Kidney (tissue), 14 donors: ENCODE results near the gene ZNF232. TPM values are rescaled to one million over a fixed set of nuclear protein-coding genes. Genes with fewer than 3 reads are reported as not detected.
"Not testable (repeated sequence)": the region's sequence is repeated elsewhere in the genome, so short reads cannot be mapped to it uniquely, and the experiment has no call there.

Experiments
- DNase-seq, 5 donors: peaks; one replicate each; pipeline ENCODE4 v3.0.0-alpha.2; 2013 to 2020
- FAIRE-seq: peaks from 2 replicates; lab custom pipeline; 2012; peaks lifted over from hg19 to GRCh38; lab: Jason Lieb, UNC
- H3K27ac ChIP-seq, 2 donors: one replicate each; pipeline ENCODE4 v1.7.0; 2013; ENCODE audit warnings: low read depth in 2 of 2, low read length in 2 of 2, inconsistent platforms in 1 of 2
- H3K27me3 ChIP-seq: one replicate; pipeline ENCODE4 v1.7.1; 2013; ENCODE audit warnings: low read length, inconsistent platforms; ENCODE audit not compliant: control insufficient read depth, insufficient read depth
- H3K36me3 ChIP-seq, 3 donors: one replicate each; pipeline versions ENCODE4 v1.7.0 to v1.7.1; 2013; ENCODE audit warnings: low read length in 3 of 3, control low read depth in 1 of 3, inconsistent platforms in 1 of 3; ENCODE audit not compliant: insufficient read depth in 3 of 3, control insufficient read depth in 2 of 3
- H3K4me1 ChIP-seq, 3 donors: one replicate each; pipeline versions ENCODE4 v1.7.0 to v1.7.1; 2013; ENCODE audit warnings: low read length in 3 of 3, inconsistent platforms in 1 of 3, low read depth in 1 of 3; ENCODE audit not compliant: control insufficient read depth in 2 of 3, insufficient read depth in 2 of 3
- H3K4me3 ChIP-seq, 3 donors: one replicate each; pipeline versions ENCODE4 v1.7.0 to v1.8.1; 2013; ENCODE audit warnings: low read length in 3 of 3, control low read depth in 1 of 3, inconsistent platforms in 1 of 3
- H3K9ac ChIP-seq, 3 donors: one replicate each; pipeline versions ENCODE4 v1.7.0 to v1.7.1; 2013; ENCODE audit warnings: low read length in 3 of 3, control low read depth in 1 of 3, inconsistent platforms in 1 of 3
- H3K9me3 ChIP-seq, 3 donors: one replicate each; pipeline versions ENCODE4 v1.7.0 to v1.7.1; 2013; ENCODE audit warnings: low read length in 3 of 3, control low read depth in 1 of 3, inconsistent platforms in 1 of 3; ENCODE audit not compliant: control insufficient read depth in 2 of 3, insufficient read depth in 1 of 3
- CTCF ChIP-seq: IDR thresholded peaks from 3 replicates; pipeline ENCODE4 v1.5.1; 2012; ENCODE audit warnings: mild to moderate bottlenecking, moderate library complexity, borderline replicate concordance; ENCODE audit not compliant: insufficient read depth; ENCODE audit errors: extremely low read depth
- intact Hi-C: fragments of 100-400 bp; cut with DNase I; formaldehyde crosslinking; loops from one replicate; pipeline ENCODE4 v1.11.1; 2022
- polyA plus RNA-seq: library from polyadenylated mRNA; stranded (reverse); fragments of 350-450 nt; fragmentation: Illumina TruSeq; extraction: RNeasy Lipid Tissue Mini Kit (QIAGEN cat#74804); gene quantifications from one replicate; pipeline ENCODE4 v1.2.3, GENCODE V29; 2014; ENCODE audit warnings: low read depth, low replicate concordance; ENCODE audit not compliant: insufficient read depth
- total RNA-seq: library from RNA; stranded (reverse); fragmentation: NEBNext Ultra II Directional; extraction: Animal tissue kit (Norgen Biotek cat#: 25700); gene quantifications from one replicate; pipeline ENCODE4 v1.2.1, GENCODE V29; 2021
- donor health status: control.
- donor health status: control.
- donor health status: control.
- donor health status: control.
- donor health status: control.
- donor health status: DM: yes; HTN: yes; CAD: no.
- donor health status: Normal renal cell carcinoma (clear cell type).

ZNF232 gene
- total and polyA plus RNA-seq, 2 donors from 2014 or later, result 6.9 to 8.0 TPM

GRCh38 chr17:5139458-5139732 is 27.7 kb upstream of the ZNF232 start:
- no peak for FAIRE-seq
- Histone ChIP-seq H3K9me3 (no peaks in the 10 kb centered on the region), H3K4me1 (no peaks in the 10 kb centered on the region), H3K4me3 (no peak overlapping the region), H3K9ac (no peak overlapping the region), H3K27me3 (no peaks in the 10 kb centered on the region), H3K27ac (no peak overlapping the region), H3K36me3 (no peaks in the 10 kb centered on the region)
- peak in 1 of 5 donors; percentile 13 for DNase-seq
- intact Hi-C loops, result no loop called here
- TF ChIP-seq CTCF, result no peak

- no peak overlapping the region for H3K9ac ChIP-seq
- no peaks in the 10 kb centered on the region for H3K9me3 ChIP-seq
- FAIRE-seq (no peak), DNase-seq (peak in 1 of 5 donors; percentile 24)
- no peak for TF ChIP-seq CTCF
- intact Hi-C loops, result no loop called here
- no peaks in the 10 kb centered on the region for H3K27me3 ChIP-seq
- no peak overlapping the region for H3K27ac ChIP-seq
- no peaks in the 10 kb centered on the region for H3K4me1 ChIP-seq
- H3K4me3 ChIP-seq, result no peak overlapping the region
- H3K36me3 ChIP-seq, result no peaks in the 10 kb centered on the region
Observed at GRCh38 chr17:5138616-5139457, 27.2 kb upstream of the ZNF232 start.

- H3K27me3 ChIP-seq, H3K36me3 ChIP-seq, FAIRE-seq, H3K9me3 ChIP-seq, H3K9ac ChIP-seq, H3K4me1 ChIP-seq, H3K4me3 ChIP-seq, intact Hi-C loops, H3K27ac ChIP-seq: not testable (repeated sequence)
- DNase-seq, result peak in 1 of 5 donors; percentile 21
Observed at GRCh38 chr17:5138198-5138544, 26.5 kb upstream of the ZNF232 start.

- intact Hi-C loops, H3K4me1 ChIP-seq, H3K9ac ChIP-seq, H3K9me3 ChIP-seq, H3K4me3 ChIP-seq, H3K36me3 ChIP-seq, H3K27ac ChIP-seq, H3K27me3 ChIP-seq, FAIRE-seq: not testable (repeated sequence)
- peak in 1 of 5 donors; percentile 13 for DNase-seq
Observed at GRCh38 chr17:5137511-5138197, 26.0 kb upstream of the ZNF232 start.

GRCh38 chr17:5136580-5137412 is 25.1 kb upstream of the ZNF232 start:
- peak in 1 of 5 donors; percentile 13 for DNase-seq
- H3K27ac ChIP-seq, H3K27me3 ChIP-seq, intact Hi-C loops, H3K36me3 ChIP-seq, H3K4me1 ChIP-seq, H3K9me3 ChIP-seq, H3K9ac ChIP-seq, FAIRE-seq, H3K4me3 ChIP-seq: not testable (repeated sequence)
